Heart left ventricle (tissue), 16 donors: ENCODE data around the gene IGF2BP3. TPM values are rescaled to one million over a fixed set of nuclear protein-coding genes. Genes with fewer than 3 reads are reported as not detected.

Experiments used
- ATAC-seq, 4 donors: fragments of 200-7000 bp; cut with Tn5 transposase; one replicate each; pipeline ENCODE4 v1.9.1; 2020 to 2022; ENCODE audit warnings: moderate library complexity in 4 of 4, mild to moderate bottlenecking in 3 of 4, moderate number of reproducible peaks in 1 of 4
- DNase-seq, 5 donors: peaks; one replicate each; pipeline ENCODE4 v3.0.0-alpha.2; 2020
- H3K27ac ChIP-seq, 12 donors: fragments of 200-600 bp; sonication (generic) in 4 of 12; one replicate each; pipeline versions ENCODE4 v1.5.0 to v1.8.0; 2016 to 2022; ENCODE audit warnings: mild to moderate bottlenecking in 2 of 12
- H3K27me3 ChIP-seq, 9 donors: fragments of 200-600 bp; sonication (generic) in 2 of 9; one replicate each; pipeline versions ENCODE4 v1.5.1 to v1.8.0; 2016 to 2022; ENCODE audit warnings: mild to moderate bottlenecking in 3 of 9
- H3K36me3 ChIP-seq, 9 donors: fragments of 200-600 bp; sonication (generic) in 2 of 9; one replicate each; pipeline versions ENCODE4 v1.5.0 to v1.8.0; 2018 to 2022; ENCODE audit warnings: mild to moderate bottlenecking in 2 of 9
- H3K4me1 ChIP-seq, 12 donors: fragments of 200-600 bp; sonication (generic) in 4 of 12; one replicate each; pipeline versions ENCODE4 v1.5.0 to v1.8.0; 2016 to 2022; ENCODE audit warnings: mild to moderate bottlenecking in 3 of 12
- H3K4me3 ChIP-seq, 12 donors: fragments of 200-600 bp; sonication (generic) in 4 of 12; one replicate each; pipeline versions ENCODE4 v1.5.0 to v1.8.0; 2017 to 2022; ENCODE audit warnings: mild to moderate bottlenecking in 9 of 12, moderate library complexity in 4 of 12
- H3K9me3 ChIP-seq, 12 donors: fragments of 200-600 bp; sonication (generic) in 4 of 12; one replicate each; pipeline versions ENCODE4 v1.5.0 to v1.8.0; 2016 to 2022; ENCODE audit warnings: mild to moderate bottlenecking in 1 of 12
- CTCF ChIP-seq, 12 donors: fragments of 200-600 bp; sonication (generic) in 4 of 12; IDR thresholded peaks; one replicate each; pipeline versions ENCODE4 v1.5.0 to v1.8.0; 2018 to 2022; ENCODE audit warnings: antibody characterized with exemption in 12 of 12, mild to moderate bottlenecking in 5 of 12
- POLR2A ChIP-seq, 2 donors: fragments of 450-650 bp; IDR thresholded peaks; one replicate each; pipeline ENCODE4 v1.6.1; 2017; ENCODE audit warnings: antibody characterized with exemption in 2 of 2, mild to moderate bottlenecking in 2 of 2, moderate library complexity in 2 of 2
- WGBS, 4 donors: extraction: QIAGEN DNeasy Blood & Tissue Kit in 2 of 4; methylation state at CpG; one replicate each; pipeline versions ENCODE4 v1.1.5 to v1.1.7; 2013 to 2018; 5-methylcytosine and 5-hydroxymethylcytosine counted together
- intact Hi-C, 10 donors: fragments of 100-400 bp; cut with DNase I; formaldehyde crosslinking; loops; one replicate each; pipeline versions ENCODE4 v1.11.1 to v1.14.2; 2022
- polyA plus RNA-seq, 2 donors: library from polyadenylated mRNA; stranded (reverse); fragments of 200-250 nt; gene quantifications; one replicate each; pipeline ENCODE4 v1.2.3, GENCODE V29; 2013
- total RNA-seq, 9 donors: library from RNA; depleted of rRNA in 2 of 9; stranded (reverse); fragments of >200 nt in 2 of 9; fragmentation: NEBNext Ultra II Directional in 3 of 9; extraction: Animal tissue kit (Norgen Biotek cat#: 25700) in 3 of 9; gene quantifications; one replicate each; pipeline versions ENCODE4 v1.1.0 to v1.2.4, GENCODE V29; 2016 to 2023
- donor health status: ischemic (EF 13 %, LVEDD 7.1; RV severe dilation, severe dysfunction).
- donor health status: healthy with polysubstance abuse.
- donor health status: DM: no; HTN: yes; CAD: no.
- donor health status: DM: no; HTN: no; CAD: no.
- donor health status: ischemic (EF 25% LVEDD 6.9; RV normal size, moderate dysfunction).
- donor health status: ischemic (EF 25% LVEDD 5.7; RV mildly dilated, moderate dysfunction).
- donor health status: healthy.
- donor health status: DM: yes; HTN: yes; CAD: no.
- donor health status: ischemic (EF 35%, LVEDD 5.7; RV mildly dilated, moderate dysfunction).
- donor health status: nonischemic (EF 11% LVEDD 7.7; RV severe dilation, severe dysfunction).
- donor health status: DM: yes; HTN: yes; CAD: no.
- donor health status: PGD.
- donor health status: ischemic (EF 29% LVEDD 5.4; RV normal size, mild dysfunction).
- donor health status: nonischemic (EF 23%, LVEDD 6.1; RV moderate dilation, normal function).

Gene IGF2BP3
- total and polyA plus RNA-seq, 11 donors = 0.27 to 2.2 (median 0.50) TPM; not detected in 5

DNA sequence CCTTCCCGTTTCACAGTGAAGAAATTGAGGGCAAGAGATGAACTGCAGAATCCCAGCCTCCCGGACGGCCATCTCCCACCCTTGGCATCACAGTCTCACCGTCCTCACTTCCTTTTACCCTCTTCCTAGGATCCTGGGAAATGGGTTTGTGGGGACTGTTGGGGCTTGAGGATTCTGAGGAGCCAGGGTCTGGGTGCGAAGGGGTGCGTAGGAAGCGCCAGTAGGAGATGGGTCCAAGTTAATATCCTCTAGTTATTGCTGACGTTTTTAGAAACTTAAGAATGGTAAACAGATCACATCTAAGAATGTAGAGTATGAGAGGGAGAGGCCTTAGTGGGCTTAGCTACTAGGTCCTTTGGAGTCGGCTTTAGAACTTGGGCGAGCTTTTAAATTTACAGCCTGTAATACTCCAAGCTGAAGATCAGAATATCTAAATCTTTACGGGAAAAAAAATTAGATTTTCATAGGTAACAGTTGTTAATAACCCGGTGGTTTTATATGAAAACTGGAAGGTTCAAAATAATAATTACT lies 170.5 kb downstream of the IGF2BP3 start:
- WGBS, 4 donors = 9 to 12% (median 11%) methylated on average over 11 to 12 of the region's 12 CpGs
- H3K27me3 ChIP-seq = no peaks in the 10 kb centered on the region
- no peak for TF ChIP-seq POLR2A (IDR thresholded peaks at IDR 0.05)
- no peak for TF ChIP-seq CTCF (IDR thresholded peaks at IDR 0.05)
- ATAC-seq (peak in 1 of 4 donors; percentile 2), DNase-seq (no peak)
- peaks cover 4 to 51% (median 26%) of the 10 kb centered on the region in 12 donors for H3K4me1 ChIP-seq
- peak overlapping the region; percentile 78 to 98 (median 86) for H3K4me3 ChIP-seq
- H3K36me3 ChIP-seq = peaks cover 0 to 36% (median 19%) of the 10 kb centered on the region in 9 donors
- H3K9me3 ChIP-seq = no peaks in the 10 kb centered on the region
- H3K27ac ChIP-seq = peak overlapping the region in 11 of 12 donors; percentile 79 to 90 (median 84)
- intact Hi-C loops = loop anchor here in 3 of 10 donors (5.0 to 10.0 kb wide), 3 partner anchors 195 to 235 kb away; partner anchors contain the start of genes TRA2A (in 2 of the 3) and KLHL7 (in 1 of the 3)

DNA sequence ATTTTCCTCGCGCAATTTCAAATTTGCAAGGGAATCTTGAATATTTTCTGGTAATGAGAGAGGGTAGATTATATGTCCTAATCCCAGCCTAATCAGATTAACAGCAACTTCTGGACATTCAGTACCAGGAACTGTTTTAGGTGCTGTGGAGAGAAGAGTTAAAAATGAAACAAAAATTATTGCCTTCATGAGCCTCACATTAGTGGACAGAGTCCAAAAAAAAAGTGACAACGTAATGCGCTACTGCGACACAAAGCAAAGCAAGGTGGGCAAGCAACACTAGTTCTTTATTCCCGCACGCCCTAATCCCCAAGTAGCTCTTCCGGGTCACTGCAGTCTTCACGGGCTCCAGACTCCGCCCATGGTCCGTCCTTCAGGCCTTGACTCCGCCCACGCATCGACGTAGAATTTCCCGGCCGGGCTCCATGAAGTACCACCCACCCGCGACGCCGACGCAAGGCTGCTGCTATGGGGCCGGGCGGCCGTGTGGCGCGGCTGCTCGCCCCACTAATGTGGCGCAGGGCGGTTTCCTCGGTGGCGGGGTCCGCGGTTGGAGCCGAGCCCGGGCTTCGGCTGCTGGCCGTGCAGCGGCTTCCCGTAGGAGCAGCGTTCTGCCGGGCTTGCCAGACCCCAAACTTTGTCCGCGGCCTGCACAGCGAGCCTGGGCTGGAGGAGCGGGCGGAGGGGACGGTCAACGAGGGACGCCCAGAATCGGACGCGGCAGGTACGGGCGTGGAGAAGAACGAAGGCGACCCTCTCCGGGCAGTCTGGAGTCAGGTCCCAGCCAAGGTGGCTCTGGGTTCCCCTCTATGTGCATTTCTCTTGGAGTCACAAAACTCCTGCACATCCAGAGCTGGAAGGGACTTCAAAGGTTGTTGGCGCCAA lies 171.2 kb downstream of the IGF2BP3 start, which contains the start of gene MALSU1:
MALSU1 (plus strand) TSS at position 455 of the 885 bp plus-strand sequence; CDS start at position 469, 14 bp downstream.
- Histone ChIP-seq H3K27me3 (no peaks in the 10 kb centered on the region), H3K36me3 (peaks cover 0 to 29% (median 16%) of the 10 kb centered on the region in 9 donors), H3K9me3 (no peaks in the 10 kb centered on the region), H3K4me3 (peak within 1 kb of the TSS; percentile 78 to 98 (median 86)), H3K4me1 (peaks cover 4 to 48% (median 26%) of the 10 kb centered on the region in 12 donors), H3K27ac (peak within 1 kb of the TSS; percentile 26 to 90 (median 84))
- 1 to 5% (median 1%) methylated on average over 13 to 59 of the region's 59 CpGs for WGBS, 4 donors
- ATAC-seq (peak; percentile 98 to 100 (median 100)), DNase-seq (peak; percentile 96 to 98 (median 98))
- TF ChIP-seq CTCF (IDR thresholded peaks at IDR 0.05) (peak in 1 of 12 donors; percentile 12), POLR2A (IDR thresholded peaks at IDR 0.05) (peak; percentile 14 to 90)
- intact Hi-C loops = loop anchor here in 3 of 10 donors (5.0 to 10.0 kb wide), 3 partner anchors 194 to 236 kb away; partner anchors contain the start of genes TRA2A (in 2 of the 3) and KLHL7 (in 1 of the 3)

- TF ChIP-seq POLR2A (IDR thresholded peaks at IDR 0.05) (no peak), CTCF (IDR thresholded peaks at IDR 0.05) (no peak)
- peaks cover 4 to 40% (median 25%) of the 10 kb centered on the region in 12 donors for H3K4me1 ChIP-seq
- H3K27me3 ChIP-seq = peaks cover 0 to 3% (median 0%) of the 10 kb centered on the region in 9 donors
- H3K4me3 ChIP-seq = peak overlapping the region; percentile 78 to 98 (median 86)
- H3K9me3 ChIP-seq = no peaks in the 10 kb centered on the region
- ATAC-seq = peak in 2 of 4 donors; percentile 12 to 47
- no peak for DNase-seq
- intact Hi-C loops = loop anchor here in 3 of 10 donors (5.0 to 10.0 kb wide), 3 partner anchors 194 to 236 kb away; partner anchors contain the start of genes TRA2A (in 2 of the 3) and KLHL7 (in 1 of the 3)
- WGBS, 4 donors = 34 to 50% (median 46%) methylated on average over 11 of the region's 11 CpGs
- H3K27ac ChIP-seq = peak overlapping the region; percentile 19 to 90 (median 84)
- H3K36me3 ChIP-seq = peaks cover 0 to 21% (median 12%) of the 10 kb centered on the region in 9 donors
Observed at GRCh38 chr7:23298141-23298881, 172.0 kb downstream of the IGF2BP3 start.
